ENCODE measurements around the gene UTY. TPM values are rescaled to one million over a fixed set of nuclear protein-coding genes. Genes with fewer than 3 reads are reported as not detected.

UTY gene
- total and polyA plus RNA-seq, 10 of the 15 experiments (the other 5 are each of a cell fraction or from before 2014, with no cell fraction given): 0.13 TPM; not detected in 9

GRCh38 chrY:13339381-13339780, 140.5 kb downstream of the UTY start:
- ChIA-PET CTCF (no interaction called here), SMC1A (ENCODE audit: uncharacterized antibody, unreplicated experiment) (no interaction called here), RAD21 (ENCODE audit: unreplicated experiment) (no interaction called here), POLR2A (no interaction called here)
- TF ChIP-seq REST (IDR thresholded peaks at IDR 0.05; ENCODE audit: low read depth, low read length): no peak
- no peak for TF ChIP-seq GATAD2B (conservative IDR thresholded peaks at IDR 0.05; ENCODE audit: low read depth)
- TF ChIP-seq RELA (IDR thresholded peaks at IDR 0.05; ENCODE audit: borderline replicate concordance, partially characterized antibody): no peak
- TF ChIP-seq PML (IDR thresholded peaks at IDR 0.05; ENCODE audit: low read length): no peak
- TF ChIP-seq EED (IDR thresholded peaks at IDR 0.05; ENCODE audit: low read depth): no peak
- no peak for TF ChIP-seq PAX8 (IDR thresholded peaks at IDR 0.05)
- no peak for TF ChIP-seq GABPA (IDR thresholded peaks at IDR 0.05; ENCODE audit: low read depth)
- TF ChIP-seq YY1 (IDR thresholded peaks at IDR 0.05; ENCODE audit: low read depth, low read length): no peak
- no peak for TF ChIP-seq YBX1 (IDR thresholded peaks at IDR 0.05)
- TF ChIP-seq NFYB (IDR thresholded peaks at IDR 0.05; ENCODE audit: insufficient read depth, low read depth, low read length): no peak
- no peak for TF ChIP-seq SMAD1 (IDR thresholded peaks at IDR 0.05; ENCODE audit: low read depth, partially characterized antibody)
- TF ChIP-seq POLR2AphosphoS2 (IDR thresholded peaks at IDR 0.05; ENCODE audit: low read depth, low read length): no peak
- no peaks in the 10 kb centered on the region for H3K4me1 ChIP-seq (ENCODE audit: control insufficient read depth, insufficient read depth, low read length)
- H2AFZ ChIP-seq (ENCODE audit: control insufficient read depth, low read depth, low read length): no peak overlapping the region
- H3K4me3 ChIP-seq: no peak overlapping the region
- no peak overlapping the region for H3K27ac ChIP-seq (ENCODE audit: control insufficient read depth, insufficient read depth)
- no peak for DNase-seq (ENCODE audit: low read depth, low spot score)
- no peaks in the 10 kb centered on the region for H4K20me1 ChIP-seq (ENCODE audit: control insufficient read depth, insufficient read depth)
- no peaks in the 10 kb centered on the region for H3K9me3 ChIP-seq (replicated peaks; ENCODE audit: control insufficient read depth, insufficient read depth, low read length)
- FAIRE-seq: no peak
- H3K79me2 ChIP-seq (ENCODE audit: control insufficient read depth, insufficient read depth, low read length): no peaks in the 10 kb centered on the region
- H3K36me3 ChIP-seq (ENCODE audit: control insufficient read depth in 2 of 2, insufficient read depth in 2 of 2, low read length in 1 of 2): no peaks in the 10 kb centered on the region
- H3K9ac ChIP-seq (ENCODE audit: control insufficient read depth, insufficient read depth, low read length): no peak overlapping the region
- intact Hi-C loops (cut with micrococcal nuclease; ENCODE audit: unreplicated experiment): no loop called here
- H3K27me3 ChIP-seq (replicated peaks in 1 of 2; ENCODE audit: control insufficient read depth in 2 of 2, insufficient read depth in 2 of 2, low read length in 1 of 2): no peaks in the 10 kb centered on the region
- no TSS peak for BruUV-seq (replicated peaks)
- in situ Hi-C loops (cut with MboI): no loop called here
- ATAC-seq: no peak
- no CpG with 5 or more reads among the region's 9 CpGs for WGBS (ENCODE audit: insufficient coverage, insufficient replicate concordance, low lambda C conversion rate, missing lambda C conversion rate)
- H3K4me2 ChIP-seq (ENCODE audit: control insufficient read depth, insufficient read depth): no peak overlapping the region
